ENCODE measurements around the gene MRTFA.
A peak's percentile ranks its signal among the peaks of the same experiment; 100 is the strongest.

Gene MRTFA

DNA sequence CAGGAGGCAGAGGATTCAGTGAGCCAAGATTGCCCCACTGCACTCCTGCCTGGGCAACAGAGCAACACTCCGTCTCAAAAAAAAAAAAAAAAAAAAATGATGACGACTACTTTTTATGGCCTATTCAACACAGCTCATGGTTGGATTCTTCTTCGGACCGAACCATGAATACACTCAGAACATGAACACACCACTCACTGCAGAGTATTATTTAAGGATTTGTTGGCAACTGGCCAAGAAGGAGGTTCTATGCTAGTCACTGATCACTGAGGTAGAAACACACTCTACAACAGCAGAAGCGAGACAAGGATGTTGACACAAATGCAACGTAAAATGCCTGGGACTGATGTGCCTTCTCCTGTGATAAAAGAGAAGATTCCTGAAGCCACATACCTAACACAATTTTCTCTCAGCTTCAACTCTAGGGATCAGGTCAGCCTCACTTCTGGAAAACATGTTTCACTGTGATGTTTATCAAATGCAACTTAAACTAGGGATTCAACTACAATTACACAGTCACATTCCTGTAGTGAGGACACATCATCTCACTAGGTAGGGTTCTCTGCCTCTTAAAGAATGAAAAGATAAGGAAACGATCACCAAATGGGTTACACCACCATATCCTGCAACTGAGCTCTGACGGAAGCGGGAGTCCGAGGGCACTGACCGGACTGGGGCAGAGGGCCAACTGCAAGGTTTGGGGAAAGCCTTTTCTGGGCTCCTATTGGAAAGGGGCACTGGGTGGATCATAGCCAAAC lies 183.6 kb downstream of the MRTFA start:
- no peak for DNase-seq

DNA sequence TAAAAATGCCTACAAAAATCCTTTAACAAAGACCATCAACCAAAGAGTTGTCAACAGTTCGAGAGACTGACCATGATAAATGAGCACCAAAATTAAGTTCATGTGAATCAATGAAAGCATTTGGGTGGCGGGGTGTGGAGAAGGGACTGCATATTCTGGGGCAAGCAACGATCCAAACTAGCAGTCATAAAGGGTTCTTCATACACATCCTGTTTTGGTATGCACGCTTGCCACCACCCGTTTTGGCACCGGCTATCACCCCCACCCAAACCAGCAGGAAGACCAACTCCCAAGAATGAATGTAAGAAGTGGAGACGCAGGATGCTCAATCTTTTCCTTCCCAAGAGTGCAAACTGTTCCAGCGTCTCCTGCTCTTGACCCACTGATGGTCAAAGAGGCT lies 185.3 kb downstream of the MRTFA start:
- DNase-seq, result peak; percentile 67

DNA sequence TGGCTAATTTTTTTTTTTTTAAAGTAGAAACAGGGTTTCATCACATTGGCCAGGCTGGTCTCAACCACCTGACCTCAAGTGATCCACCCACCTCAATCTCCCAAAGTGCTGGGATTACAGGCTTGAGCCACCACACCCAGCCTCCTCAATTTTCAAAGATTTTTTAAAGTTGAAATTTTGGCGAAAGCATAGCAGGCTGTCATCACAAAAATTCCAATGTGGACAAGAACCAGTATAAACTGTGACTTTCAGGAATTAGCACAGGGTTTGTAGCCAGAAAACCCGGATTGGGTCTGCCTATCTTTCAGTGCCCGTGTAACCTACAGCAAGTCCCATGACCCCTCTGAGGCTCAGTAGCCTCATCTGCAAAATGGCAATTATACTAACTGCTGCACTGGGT lies 185.9 kb downstream of the MRTFA start:
- DNase-seq, result no peak

DNA sequence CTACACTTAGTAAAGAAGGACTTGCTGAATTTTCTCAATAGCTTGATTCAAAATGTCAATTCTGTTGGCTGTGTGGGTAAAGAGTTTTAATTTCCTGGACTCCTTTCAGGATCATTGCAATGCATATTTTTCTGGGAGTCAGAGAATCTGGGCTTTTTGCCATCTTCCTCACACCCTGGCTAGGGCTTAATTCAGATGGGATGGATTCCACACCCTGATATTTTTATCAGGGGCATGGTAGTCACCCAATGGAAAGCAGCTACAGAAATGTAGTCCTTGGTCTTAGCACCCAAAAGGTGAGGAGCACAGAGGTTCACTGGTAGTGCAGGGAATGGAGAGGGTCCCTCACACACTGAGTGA lies 186.9 kb downstream of the MRTFA start:
- no peak for DNase-seq

DNA sequence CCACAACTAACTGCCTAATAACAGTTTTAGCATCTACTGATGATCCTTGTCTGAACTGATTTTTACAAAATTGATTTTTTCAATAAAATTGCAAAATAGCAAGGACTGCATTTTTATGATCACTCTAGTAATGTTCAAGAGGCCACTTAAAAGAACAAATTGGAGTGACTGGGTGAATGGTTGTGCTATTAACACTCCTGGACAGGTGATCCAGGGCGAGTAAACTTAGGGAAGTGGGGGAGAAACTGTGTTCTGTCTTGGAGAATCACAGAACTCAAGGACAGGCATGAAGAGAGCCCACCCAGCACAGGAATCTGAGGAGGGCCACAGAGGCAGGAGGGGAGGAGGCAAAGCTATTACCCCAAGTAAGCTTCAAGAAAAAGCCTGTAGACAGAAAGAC lies 190.3 kb downstream of the MRTFA start:
- no peak for DNase-seq

DNA sequence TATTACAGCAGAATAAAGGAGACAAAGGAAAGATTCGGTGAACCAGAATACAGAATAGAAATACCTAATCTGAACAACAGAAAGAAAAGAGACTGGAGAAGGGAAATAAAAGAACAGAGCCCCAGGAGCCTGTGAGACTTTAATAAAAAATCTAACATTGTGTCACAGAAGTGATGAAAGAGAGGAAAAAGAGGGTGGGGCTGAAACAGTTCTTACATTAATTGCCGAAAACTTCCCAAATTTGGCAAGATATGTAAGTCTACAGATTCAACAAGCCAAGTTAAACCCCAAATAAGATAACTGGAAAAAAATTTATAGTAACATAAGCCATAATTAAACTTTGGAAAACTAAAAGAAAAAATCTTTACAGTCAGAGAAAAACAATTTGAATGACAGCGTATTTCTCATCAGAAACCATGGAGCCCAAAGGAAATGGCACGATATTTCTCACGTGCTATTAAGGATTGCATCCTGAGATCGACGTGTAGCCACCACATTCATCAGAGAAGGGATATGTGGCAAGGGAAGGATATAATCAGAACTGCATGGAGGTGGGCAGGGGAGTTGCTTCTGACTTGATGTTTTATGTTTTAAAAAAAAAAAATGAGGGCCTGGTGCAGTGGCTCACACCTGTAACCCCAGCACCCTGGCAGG lies 192.2 kb downstream of the MRTFA start:
- DNase-seq, result no peak

DNA sequence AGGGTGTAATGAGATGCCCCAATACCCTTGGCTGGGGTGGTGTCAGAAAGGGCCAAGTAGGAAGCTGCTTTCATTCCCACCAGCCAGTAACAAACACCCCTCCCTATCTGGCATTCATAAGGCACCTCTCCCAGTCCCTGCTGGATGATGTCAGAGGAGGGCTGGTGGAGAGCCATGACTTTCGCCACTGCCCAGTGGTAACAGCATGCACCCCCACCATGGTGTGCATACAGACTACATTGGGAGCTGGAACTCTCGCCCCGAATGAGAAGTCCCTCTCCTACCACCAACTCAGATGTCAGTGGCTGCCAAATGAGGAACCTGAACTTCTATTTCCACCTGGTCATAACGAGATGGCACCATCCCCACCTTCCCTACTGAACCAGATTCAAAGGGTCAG lies 192.8 kb downstream of the MRTFA start:
- DNase-seq, result no peak

DNA sequence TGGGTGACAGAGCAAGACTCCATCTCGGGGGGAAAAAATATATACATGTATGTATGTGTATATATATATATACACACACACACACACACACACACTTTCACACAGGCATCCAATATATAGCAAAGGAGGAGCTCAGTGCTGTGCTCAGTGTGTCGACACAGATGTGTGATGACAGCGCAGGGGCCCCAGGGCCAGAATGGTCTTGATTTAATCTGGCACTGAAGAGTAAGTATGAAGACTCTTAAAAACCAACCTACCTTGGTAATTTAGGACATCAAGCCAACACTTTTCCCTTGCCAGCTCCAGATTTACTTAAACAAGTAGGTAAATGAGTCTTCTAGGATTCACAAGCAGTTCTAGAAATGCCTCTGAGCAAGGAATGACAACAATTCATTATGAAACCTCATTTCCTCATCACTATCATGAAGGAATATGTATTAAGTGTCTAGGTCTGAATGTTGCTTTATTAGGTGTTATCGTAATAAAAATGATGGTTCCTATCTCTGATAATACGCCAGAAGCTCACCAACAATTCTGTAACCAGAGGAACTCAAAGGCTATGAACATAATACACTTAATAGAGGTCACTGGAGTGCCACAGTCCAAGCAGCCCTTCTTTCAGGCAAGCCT lies 194.6 kb downstream of the MRTFA start:
- no peak for DNase-seq

DNA sequence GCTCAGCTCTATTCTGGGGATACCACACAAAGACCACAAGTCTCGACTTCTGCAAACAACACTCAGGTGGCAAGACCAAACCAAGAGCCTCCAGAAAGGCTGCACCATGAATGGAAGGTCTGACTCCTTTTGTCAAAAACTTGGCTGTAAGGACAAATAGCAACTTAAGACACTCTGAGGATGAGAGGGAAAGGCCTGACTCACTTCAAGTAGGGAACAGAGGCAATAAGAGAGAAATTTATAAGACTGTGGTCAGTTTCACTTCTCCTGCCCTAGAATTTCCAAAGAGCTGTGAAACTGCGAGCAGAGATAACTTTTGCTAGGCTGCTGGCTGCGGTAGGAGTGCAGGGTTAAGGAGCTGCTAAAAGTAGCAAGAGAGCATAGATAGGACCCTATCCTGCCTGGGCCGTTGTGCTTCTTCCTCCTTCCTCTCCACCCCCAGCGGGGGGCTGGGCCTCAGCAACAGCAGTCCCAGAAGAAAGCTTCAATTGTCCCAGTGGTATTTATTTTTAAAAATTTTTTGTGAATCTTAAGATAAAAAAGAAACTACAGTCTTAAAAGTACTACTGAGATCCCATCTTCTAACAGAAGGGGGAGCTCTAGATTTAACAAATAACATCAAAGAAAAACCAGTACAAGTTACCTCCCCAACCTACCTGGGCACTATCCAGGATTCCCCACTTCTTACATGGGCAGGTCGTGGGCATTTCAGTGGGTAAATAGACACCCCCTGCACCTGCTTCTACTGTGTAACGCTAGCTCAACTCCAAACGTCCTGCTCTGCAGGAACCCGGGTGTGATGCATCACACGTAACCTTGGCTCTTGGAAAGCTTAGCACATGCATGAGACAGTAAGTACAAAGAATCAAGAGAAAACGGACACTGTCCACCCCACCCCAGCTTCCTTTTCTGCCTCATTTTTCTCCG lies 199.8 kb downstream of the MRTFA start:
- peak; percentile 26 for DNase-seq

DNA sequence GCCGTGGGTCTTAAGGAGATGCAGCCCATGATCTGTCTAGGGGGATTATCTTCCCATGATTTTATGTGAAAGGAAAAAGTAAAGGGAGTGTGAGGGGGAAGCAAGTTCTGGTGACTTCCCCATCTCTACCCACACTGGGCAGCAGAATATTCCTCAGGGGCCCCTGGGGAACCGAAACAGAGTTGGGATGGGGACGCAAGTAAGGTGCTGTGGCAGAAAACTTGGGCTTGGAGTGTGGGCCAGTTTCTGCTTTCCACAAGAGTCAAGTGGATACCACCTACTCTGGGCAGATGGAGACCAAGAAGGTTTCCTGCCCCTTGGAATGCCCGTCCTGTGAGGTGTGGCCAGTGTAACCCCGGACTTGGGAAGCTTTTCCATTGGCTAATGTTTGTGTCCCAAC lies 201.8 kb downstream of the MRTFA start:
- DNase-seq, result no peak

DNA sequence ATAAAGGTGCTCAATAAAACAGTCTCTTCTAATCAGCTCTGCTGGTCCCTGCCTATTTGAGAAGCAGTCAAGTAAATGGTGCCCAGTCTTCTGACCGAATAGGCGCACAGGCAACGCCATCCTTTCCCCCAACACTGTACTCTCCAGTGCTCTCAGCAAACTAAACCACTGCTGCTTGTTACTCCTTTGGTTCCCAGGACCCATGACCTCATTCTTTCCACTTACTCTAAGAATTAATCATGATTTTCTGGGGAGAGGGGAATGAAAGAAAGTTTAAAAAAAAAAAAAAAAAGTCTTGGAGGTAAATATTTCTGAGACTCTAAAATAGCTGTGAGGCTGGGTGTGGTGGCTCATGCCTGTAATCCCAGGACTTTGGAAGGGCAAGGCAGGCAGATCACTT lies 202.4 kb downstream of the MRTFA start:
- DNase-seq, result no peak

DNA sequence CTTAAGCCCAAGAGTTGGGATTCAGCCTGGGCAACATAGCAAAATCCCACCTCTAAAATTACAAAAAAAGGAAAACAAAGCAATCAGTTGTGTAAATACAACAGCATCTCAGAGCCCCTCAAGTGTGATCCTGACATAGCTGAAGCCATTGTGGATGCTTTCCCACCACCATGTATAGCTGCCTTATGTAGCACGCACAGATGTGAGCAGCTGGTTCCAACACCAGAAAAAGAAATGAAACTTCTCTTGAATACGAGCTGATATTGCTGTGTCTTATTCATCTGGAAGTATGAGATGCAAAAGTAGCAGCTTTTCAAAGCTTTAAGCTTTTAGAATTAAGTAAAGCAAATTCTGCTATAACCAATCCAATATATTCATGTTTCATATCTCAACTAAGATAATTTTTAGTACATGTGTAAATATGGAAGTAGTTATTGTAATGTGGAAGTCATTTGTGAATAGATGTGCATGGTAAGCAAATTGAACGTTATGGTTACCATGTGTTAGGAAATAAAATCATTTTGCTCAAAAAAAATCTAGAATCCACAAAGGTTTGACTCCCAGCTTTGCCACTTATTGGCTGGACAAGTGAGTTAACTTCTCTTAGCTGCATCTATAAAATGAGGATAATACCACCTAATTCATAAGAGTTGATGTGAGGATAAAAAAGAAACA lies 203.0 kb downstream of the MRTFA start:
- DNase-seq, result no peak

DNA sequence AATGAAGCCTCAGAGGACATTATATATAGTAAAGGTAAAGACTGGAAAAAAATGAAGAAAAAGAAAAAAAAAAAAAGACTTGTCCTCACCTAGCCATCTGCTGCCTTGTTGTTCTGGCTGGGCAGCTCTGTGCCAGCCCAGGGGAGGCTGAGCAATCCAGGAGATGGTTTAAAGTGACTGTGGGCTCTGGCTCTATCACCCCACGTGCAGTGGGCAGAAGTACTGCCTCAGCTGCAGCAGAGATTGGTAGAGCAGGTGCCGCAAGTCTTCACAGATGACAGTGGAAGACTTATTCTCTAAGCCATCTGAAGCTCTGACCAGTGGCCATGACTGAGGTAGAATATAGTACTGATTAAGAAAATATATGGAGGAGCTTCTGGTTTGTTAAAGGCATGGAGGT lies 203.9 kb downstream of the MRTFA start:
- DNase-seq, result no peak

DNA sequence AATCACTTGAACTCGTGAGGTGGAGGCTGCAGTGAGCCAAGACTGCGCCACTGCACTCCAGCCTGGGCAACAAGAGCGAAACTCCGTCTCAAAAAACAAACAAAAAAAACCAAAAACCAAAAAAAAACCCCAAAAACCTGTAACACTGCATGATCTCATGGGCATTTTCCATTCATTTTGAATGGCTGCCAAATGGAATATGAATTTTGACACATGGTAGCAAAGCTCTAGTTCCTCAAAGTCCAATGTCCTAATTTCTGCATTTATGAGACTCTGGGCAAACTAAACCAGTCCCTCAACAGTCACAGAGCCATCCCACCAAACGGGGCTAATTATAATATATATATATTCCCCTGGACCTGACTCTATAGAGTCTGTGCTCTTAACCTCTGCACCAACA lies 204.4 kb downstream of the MRTFA start:
- no peak for DNase-seq

DNA sequence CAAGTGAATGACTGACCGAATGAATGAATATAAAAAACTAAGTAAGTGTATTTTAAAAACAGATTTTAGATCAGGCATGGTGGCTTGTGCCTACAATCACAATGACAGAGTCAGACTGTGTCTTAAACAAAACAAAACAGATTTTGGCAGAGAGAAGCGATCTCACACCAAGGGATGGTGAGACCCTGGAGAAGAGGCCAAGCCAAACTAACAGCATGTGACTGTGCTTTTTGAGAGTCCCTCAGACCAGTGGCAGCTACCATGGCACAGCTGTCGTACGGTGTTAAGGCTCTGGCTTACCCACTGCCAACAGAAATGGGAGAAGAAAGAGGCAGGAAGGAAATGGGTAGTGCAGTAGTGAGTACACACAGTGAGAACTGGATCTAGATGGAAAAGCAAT lies 205.5 kb downstream of the MRTFA start:
- DNase-seq, result no peak

DNA sequence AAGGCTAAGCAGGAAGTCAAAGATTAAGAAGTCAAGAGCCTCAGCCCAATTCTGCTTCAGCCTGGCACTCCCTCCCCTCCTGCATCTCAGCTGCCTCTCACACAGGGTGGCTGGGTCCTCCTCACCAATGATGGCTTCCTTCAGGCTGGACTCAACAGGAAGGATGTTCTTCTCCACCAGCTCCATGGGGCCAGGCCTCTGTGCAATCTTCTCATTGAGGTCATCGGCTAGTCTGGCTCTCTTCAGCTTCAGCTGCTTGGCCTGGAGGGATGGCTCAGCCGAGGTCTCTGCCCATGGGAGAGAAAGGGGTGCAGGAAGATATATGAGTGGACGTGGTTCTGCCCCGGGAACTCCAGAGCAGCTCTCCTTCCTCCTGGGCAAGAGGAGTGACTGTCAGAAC lies 207.0 kb downstream of the MRTFA start:
- no peak for DNase-seq

DNA sequence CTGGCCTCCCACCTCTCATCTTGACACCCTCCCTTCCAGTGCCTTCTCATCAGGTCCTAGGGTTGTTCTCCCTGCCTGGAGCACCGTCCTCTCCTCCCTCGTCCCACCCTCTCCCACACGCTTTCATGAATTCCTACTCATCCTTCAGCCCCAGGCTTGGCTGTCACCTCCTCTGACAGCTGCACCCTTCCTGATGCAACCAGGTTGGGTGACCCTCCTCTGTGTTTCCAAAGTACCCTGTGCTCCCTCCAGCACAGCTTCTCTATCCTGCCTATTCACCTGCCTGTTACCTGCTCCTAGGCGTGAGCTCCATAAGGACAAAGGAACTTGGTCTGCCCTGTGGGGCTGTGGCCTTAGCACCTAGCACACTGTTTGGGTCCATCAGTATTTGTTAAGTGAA lies 207.7 kb downstream of the MRTFA start:
- DNase-seq, result no peak

DNA sequence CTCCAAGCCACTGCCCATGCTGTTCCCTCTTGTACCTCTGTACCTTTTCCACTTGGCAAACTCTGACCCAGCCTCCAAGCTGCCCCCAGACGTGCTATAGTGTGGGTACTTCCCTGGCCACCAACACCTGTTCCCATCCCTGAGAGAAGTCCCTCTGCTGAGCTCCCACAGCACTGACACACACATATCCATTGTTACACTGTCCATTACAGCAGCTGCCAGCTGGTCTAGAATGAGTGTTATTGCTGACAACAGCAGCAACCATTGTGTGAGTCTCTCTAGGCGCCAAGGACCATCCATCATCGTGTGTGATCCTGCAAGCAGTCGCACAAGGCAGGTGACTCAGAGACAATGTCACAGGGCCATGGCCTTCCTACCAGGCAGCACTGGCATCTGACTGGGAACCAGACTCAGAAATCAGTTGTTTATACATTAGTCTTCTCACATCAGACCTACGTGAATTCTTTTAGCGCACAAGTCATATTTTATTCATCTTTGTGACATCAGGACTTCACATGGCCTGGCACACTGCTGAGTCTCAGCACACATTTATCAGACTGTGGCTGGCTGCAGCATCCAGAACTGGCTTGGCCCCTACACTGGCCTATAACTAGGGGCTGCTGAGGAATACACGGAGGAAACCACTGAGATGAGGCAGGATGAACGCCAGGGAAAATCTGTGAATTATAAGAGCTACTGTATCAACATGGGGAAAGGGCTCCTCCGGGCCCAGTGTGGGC lies 209.8 kb downstream of the MRTFA start:
- DNase-seq, result no peak

DNA sequence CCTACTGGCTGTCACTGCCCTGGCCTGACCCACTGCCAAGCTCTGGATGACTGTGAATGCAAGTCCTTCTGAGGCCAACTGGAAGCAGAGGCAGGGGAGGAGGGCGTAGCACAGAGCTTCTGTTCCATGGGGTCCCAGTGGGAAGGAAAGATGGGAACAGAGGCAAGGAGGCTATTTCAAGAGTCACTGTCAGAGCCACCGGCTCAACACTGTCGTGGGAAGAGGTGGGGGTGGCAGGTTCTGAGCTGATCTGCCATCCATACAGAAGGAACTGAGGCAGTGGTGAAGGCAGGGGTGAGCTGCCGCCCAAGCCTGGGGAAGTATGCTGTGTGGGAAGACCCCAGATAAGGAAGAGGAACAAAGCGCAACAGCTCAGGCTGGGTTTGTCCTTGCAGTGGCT lies 211.4 kb downstream of the MRTFA start:
- DNase-seq, result no peak

DNA sequence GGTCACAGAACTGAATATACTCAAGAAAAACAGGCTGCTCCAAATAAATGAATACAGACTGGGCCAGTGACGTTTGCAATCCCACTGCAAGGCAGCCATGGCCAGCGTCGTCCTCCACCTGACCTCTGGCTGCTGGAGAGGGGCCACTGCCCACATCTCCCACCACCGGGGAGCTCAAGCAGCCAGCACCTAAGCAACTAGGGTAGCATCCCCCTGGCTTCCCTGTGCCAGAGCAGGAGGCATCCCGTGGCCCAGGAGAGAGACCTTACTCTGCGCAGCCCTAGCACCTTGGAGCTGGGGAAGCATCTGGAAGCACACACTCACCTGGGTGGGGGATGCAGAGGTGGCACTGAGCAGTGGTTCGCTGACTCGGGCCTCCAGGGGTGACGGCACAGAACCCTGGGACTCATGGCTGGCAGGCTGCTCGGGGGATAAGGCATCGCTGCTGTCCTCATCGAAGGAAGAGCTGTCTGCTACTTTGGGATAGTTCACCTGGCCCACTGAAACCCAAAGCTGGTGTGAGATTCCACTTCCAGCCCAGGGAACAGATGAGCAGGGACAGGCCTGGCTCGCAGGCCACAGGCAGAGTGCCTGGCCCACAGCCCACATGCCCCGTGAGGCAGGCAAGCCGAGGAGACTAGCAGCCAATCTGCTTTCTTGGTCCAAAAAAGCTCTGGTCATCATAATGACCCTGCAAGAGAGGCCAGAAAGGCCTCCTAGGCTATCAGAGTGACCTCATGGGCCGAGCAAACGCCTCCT lies 212.5 kb downstream of the MRTFA start:
- DNase-seq, result no peak

DNA sequence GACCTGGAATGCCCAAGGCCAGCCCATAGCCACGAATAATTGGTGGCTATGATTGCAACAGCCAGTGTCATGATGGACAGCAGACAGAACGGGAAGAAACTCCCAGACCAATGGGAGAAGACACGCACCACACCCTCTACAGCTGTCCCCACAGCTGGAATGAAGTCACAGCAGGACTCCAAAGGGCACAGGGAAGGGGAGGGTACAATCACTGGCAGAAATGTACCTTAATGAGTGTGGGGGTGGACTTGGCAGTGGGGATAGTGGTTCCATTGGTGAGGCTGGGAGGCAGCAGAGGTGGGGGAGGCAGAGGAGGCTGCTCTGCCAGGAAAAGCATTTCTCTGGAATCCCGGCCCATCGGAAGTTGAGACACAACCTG lies 213.2 kb downstream of the MRTFA start:
- DNase-seq, result no peak
